Upper lobe of left lung (tissue), 6 donors: ENCODE measurements around the gene ZNF609. TPM values are rescaled to one million over a fixed set of nuclear protein-coding genes. Genes with fewer than 3 reads are reported as not detected.

ENCODE experiments used
- ATAC-seq, 2 donors: fragments of 200-7000 bp; cut with Tn5 transposase; one replicate each; pipeline ENCODE4 v1.9.1; 2022; ENCODE audit warnings: mild to moderate bottlenecking in 2 of 2, moderate library complexity in 2 of 2; ENCODE audit not compliant: low FRiP score in 2 of 2
- DNase-seq, 2 donors: peaks; one replicate each; pipeline ENCODE4 v3.0.0-alpha.2; 2019 to 2020
- H3K27ac ChIP-seq, 4 donors: fragments of 200-600 bp; sonication (generic); one replicate each; pipeline ENCODE4 v1.5.1; 2016 to 2019
- H3K27me3 ChIP-seq, 4 donors: fragments of 200-600 bp; sonication (generic); one replicate each; pipeline ENCODE4 v1.5.1; 2017 to 2019
- H3K36me3 ChIP-seq, 4 donors: fragments of 200-600 bp; sonication (generic); one replicate each; pipeline ENCODE4 v1.5.1; 2016 to 2019
- H3K4me1 ChIP-seq, 4 donors: fragments of 200-600 bp; sonication (generic); one replicate each; pipeline ENCODE4 v1.5.1; 2018 to 2019
- H3K4me3 ChIP-seq, 4 donors: fragments of 200-600 bp; sonication (generic); one replicate each; pipeline ENCODE4 v1.5.1; 2017 to 2019; ENCODE audit warnings: mild to moderate bottlenecking in 2 of 4, moderate library complexity in 1 of 4
- H3K9me3 ChIP-seq, 4 donors: fragments of 200-600 bp; sonication (generic); one replicate each; pipeline ENCODE4 v1.5.1; 2018 to 2019
- EP300 ChIP-seq, 4 donors: sonication (generic); formaldehyde crosslinking; IDR thresholded peaks; one replicate each; pipeline ENCODE4 v1.5.1; 2017; ENCODE audit warnings: antibody characterized with exemption in 4 of 4, control low read depth in 2 of 4
- POLR2A ChIP-seq, 4 donors: fragments of 450-650 bp; IDR thresholded peaks; one replicate each; pipeline ENCODE4 v1.5.1; 2016 to 2017; ENCODE audit warnings: antibody characterized with exemption in 4 of 4, mild to moderate bottlenecking in 2 of 4
- POLR2AphosphoS5 ChIP-seq, 2 donors: sonication (generic); formaldehyde crosslinking; IDR thresholded peaks; one replicate each; pipeline ENCODE4 v1.5.1; 2017; ENCODE audit warnings: antibody characterized with exemption in 2 of 2
- WGBS, 2 donors: methylation state at CpG; one replicate each; pipeline ENCODE4 v1.1.5; 2017 to 2018; 5-methylcytosine and 5-hydroxymethylcytosine counted together
- total RNA-seq, 6 donors: library from RNA; depleted of rRNA in 4 of 6; stranded (reverse); fragments of >200 nt in 4 of 6; gene quantifications; one replicate each; pipeline versions ENCODE4 v1.1.0 to v1.2.1, GENCODE V29; 2016 to 2021
- TF ChIP-seq, protein P1 (sequence below), 6 experiments: fragments of 450-650 bp in 4 of 6; fragments of 200-600 bp in 2 of 6; sonication (generic) in 2 of 6; IDR thresholded peaks; one replicate each; pipeline ENCODE4 v1.5.1; 2016 to 2019; ENCODE audit warnings: antibody characterized with exemption in 6 of 6
- donor health status: DM: no; HTN: no; CAD: no; lungs with moderate emphysema.
- donor health status: DM: no; HTN: yes; CAD: no; lungs with severe emphysema.

ZNF609 gene
- total RNA-seq, 6 donors from 2014 or later: 30.4 to 65.0 (median 44.5) TPM

DNA sequence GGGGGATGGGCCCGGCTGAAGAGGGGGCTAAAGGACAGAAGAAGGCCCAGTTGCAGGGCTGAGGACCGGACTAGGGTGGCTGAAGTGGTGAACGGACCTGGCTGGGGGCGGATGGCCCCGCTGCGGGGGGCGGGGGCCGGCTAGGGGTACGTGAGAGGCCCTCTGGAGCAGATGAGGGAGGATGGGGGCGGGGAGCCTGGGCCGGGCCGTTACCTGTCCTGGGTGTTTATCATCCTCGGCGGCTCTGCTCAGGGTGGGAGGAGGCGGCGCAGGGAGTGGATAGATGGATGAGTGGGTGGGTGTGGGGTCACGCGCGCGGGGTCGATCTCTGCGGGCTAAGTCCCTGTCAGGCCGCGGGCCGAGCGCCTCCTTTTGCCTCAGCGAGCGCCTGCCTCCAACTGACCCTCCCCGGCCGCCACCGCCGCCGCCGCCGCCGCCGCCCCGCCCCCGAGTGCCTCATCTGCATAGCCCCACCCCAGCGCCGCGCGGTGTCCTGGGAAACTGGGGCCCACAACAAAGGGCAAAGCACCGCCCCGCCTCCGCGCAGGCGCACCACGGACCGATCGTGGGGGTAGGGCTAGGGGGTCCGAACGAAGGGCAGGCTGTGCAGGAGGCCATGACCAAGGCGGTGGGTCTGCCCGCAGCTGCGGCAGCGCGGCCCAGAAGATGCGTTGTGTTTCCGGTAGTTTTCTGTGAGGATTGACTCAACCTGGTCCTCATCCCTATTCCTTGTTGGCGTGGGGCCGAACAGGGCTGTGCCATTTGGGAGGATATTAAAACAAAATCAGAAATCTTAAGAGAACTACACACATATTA, 242.6 kb downstream of the ZNF609 start:
- peak; percentile 94 to 98 for ATAC-seq
- peak overlapping the region; percentile 84 to 97 (median 94) for H3K27ac ChIP-seq
- peak; percentile 97 to 100 for DNase-seq

DNA sequence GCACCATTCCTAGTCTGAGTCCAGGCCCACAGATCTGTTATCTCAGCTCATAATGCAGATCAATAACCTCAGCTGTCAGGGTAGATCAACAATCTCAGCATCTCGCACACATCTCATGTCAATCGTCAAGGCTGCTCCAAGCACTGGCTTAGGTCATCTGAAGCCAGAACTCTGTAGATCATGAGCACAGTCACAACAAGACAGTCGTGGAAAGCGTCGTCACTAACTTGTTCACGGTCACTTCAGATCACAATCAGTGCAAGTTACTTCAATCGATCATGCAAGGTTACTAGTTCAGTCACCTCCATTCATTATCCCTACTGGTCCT, 243.2 kb downstream of the ZNF609 start:
- Histone ChIP-seq H3K4me3 (peak overlapping the region; percentile 71 to 89 (median 80)), H3K9me3 (no peaks in the 10 kb centered on the region), H3K27ac (peak overlapping the region; percentile 84 to 97 (median 94)), H3K27me3 (no peaks in the 10 kb centered on the region), H3K4me1 (peaks cover 42 to 48% (median 45%) of the 10 kb centered on the region in 4 donors), H3K36me3 (no peaks in the 10 kb centered on the region)
- DNase-seq: no peak
- ATAC-seq: no peak
- 47 to 59% methylated on average over 7 of the region's 7 CpGs for WGBS, 2 donors
- no peak for TF ChIP-seq POLR2A (IDR thresholded peaks at IDR 0.05)
- TF ChIP-seq, protein P1, sequence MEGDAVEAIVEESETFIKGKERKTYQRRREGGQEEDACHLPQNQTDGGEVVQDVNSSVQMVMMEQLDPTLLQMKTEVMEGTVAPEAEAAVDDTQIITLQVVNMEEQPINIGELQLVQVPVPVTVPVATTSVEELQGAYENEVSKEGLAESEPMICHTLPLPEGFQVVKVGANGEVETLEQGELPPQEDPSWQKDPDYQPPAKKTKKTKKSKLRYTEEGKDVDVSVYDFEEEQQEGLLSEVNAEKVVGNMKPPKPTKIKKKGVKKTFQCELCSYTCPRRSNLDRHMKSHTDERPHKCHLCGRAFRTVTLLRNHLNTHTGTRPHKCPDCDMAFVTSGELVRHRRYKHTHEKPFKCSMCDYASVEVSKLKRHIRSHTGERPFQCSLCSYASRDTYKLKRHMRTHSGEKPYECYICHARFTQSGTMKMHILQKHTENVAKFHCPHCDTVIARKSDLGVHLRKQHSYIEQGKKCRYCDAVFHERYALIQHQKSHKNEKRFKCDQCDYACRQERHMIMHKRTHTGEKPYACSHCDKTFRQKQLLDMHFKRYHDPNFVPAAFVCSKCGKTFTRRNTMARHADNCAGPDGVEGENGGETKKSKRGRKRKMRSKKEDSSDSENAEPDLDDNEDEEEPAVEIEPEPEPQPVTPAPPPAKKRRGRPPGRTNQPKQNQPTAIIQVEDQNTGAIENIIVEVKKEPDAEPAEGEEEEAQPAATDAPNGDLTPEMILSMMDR (IDR thresholded peaks at IDR 0.05): no peak
- TF ChIP-seq POLR2AphosphoS5 (IDR thresholded peaks at IDR 0.05): no peak
- TF ChIP-seq EP300 (IDR thresholded peaks at IDR 0.05): no peak

More for the DNA sequence above, 242.6 kb downstream of the ZNF609 start:
- TF ChIP-seq POLR2A (IDR thresholded peaks at IDR 0.05) (peak in 3 of 4 donors; percentile 26 to 83 (median 53)), EP300 (IDR thresholded peaks at IDR 0.05) (peak in 1 of 4 donors; percentile 45), POLR2AphosphoS5 (IDR thresholded peaks at IDR 0.05) (peak; percentile 87 to 93)
- TF ChIP-seq, protein P1 (IDR thresholded peaks at IDR 0.05): no peak
- Histone ChIP-seq H3K36me3 (no peaks in the 10 kb centered on the region), H3K4me1 (peaks cover 48 to 54% (median 50%) of the 10 kb centered on the region in 4 donors), H3K4me3 (peak overlapping the region; percentile 71 to 89 (median 80)), H3K9me3 (no peaks in the 10 kb centered on the region), H3K27me3 (no peaks in the 10 kb centered on the region)
- 0 to 3% methylated on average over 13 to 25 of the region's 62 CpGs for WGBS, 2 donors

DNA sequence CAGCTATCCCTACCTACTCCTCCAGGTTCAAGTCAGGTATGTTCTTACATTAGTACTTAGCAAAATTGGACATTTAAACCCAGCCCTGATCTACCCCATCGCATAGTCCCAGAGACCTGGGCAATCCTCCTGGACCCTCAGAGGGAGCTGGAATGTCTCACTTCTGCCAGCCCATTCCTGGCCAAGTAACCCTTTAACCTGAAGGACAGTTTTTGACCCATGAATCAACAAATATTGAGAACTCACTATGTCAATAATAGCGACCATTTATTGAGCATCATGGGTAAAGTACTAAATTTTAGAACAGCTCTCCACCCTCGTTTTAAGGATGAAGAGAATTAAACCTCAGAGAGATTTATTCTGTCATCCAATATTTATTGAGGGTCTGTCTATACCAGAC, 244.6 kb downstream of the ZNF609 start:
- no peaks in the 10 kb centered on the region for H3K27me3 ChIP-seq
- DNase-seq (no peak), ATAC-seq (no peak)
- H3K9me3 ChIP-seq: no peaks in the 10 kb centered on the region
- 85 to 97% methylated on average over 3 of the region's 3 CpGs for WGBS, 2 donors
- no peak overlapping the region for H3K4me3 ChIP-seq
- TF ChIP-seq POLR2AphosphoS5 (IDR thresholded peaks at IDR 0.05) (no peak), POLR2A (IDR thresholded peaks at IDR 0.05) (no peak), EP300 (IDR thresholded peaks at IDR 0.05) (no peak)
- TF ChIP-seq, protein P1 (IDR thresholded peaks at IDR 0.05): no peak
- H3K36me3 ChIP-seq: no peaks in the 10 kb centered on the region
- H3K4me1 ChIP-seq: peaks cover 28 to 34% (median 31%) of the 10 kb centered on the region in 4 donors
- H3K27ac ChIP-seq: no peak overlapping the region

DNA sequence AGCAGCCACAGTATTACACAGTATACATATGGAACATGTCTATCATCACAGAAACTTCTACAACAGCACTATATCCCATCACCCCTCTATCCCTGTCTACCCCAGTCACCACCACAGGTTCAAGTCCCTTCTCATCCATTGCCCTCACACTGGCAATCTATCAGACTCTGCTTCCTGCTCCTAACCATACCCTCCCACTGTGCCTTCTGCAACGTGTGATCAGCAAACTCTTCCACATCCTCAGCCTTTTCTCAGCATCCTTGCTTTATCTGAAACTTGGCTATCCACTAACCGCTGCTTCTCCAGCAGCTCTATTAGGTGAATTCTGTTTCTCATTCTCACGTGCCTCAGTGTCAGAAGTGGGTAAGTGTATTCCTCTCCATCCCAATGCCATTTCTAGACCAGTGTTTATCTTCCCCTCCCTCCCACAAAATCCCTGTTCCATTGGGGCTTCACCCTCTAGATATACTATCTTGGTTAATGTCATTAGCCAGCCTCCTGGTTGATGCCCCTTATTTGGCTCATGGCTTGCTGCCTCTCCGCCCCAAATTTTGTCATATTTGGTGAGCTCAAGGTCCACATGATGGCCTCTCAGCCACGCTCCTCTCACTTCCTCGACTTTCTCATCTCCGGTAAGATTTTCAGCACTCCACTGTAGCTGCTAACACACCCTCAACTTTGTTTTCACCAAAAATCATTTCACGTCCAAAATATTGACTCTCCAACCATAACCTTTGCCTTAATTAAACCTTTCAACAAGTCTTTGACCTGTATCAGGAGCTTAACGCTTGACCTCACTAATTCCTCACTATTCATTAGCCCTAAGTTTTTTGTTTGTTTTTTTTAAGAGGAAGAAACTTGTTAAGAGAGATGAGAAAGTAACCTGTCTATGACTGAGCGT, 245.9 kb downstream of the ZNF609 start:
- ATAC-seq: no peak
- peaks cover 16 to 22% (median 18%) of the 10 kb centered on the region in 4 donors for H3K4me1 ChIP-seq
- WGBS, 2 donors: 87 to 90% methylated on average over 10 of the region's 10 CpGs
- no peak overlapping the region for H3K4me3 ChIP-seq
- no peak for DNase-seq
- TF ChIP-seq POLR2A (IDR thresholded peaks at IDR 0.05): no peak
- TF ChIP-seq EP300 (IDR thresholded peaks at IDR 0.05): no peak
- no peak for TF ChIP-seq POLR2AphosphoS5 (IDR thresholded peaks at IDR 0.05)
- TF ChIP-seq, protein P1 (IDR thresholded peaks at IDR 0.05): no peak
- H3K9me3 ChIP-seq: no peaks in the 10 kb centered on the region
- H3K27ac ChIP-seq: no peak overlapping the region
- H3K27me3 ChIP-seq: no peaks in the 10 kb centered on the region
- no peaks in the 10 kb centered on the region for H3K36me3 ChIP-seq
